HTERT RPE-1 (cell line): Measurements from ENCODE around the gene PLIN3.
"Not testable (repeated sequence)": the region's sequence is repeated elsewhere in the genome, so short reads cannot be mapped to it uniquely, and the experiment has no call there.

Source experiments
- in situ Hi-C: fragments of 300-500 bp; cut with MboI; formaldehyde crosslinking; loops from 4 replicates; pipeline ENCODE4 v1.14.3; 2020; ENCODE audit warnings: low sequenced_read_pairs

PLIN3 gene

GRCh38 chr19:4814625-4815425 lies 52.6 kb downstream of the PLIN3 start:
- in situ Hi-C loops = no loop called here

- in situ Hi-C loops = no loop called here
Observed at GRCh38 chr19:4811328-4812131, 55.9 kb downstream of the PLIN3 start.

GRCh38 chr19:4807188-4807587 lies 60.3 kb downstream of the PLIN3 start:
- in situ Hi-C loops = no loop called here

GRCh38 chr19:4806384-4806783 lies 61.1 kb downstream of the PLIN3 start:
- in situ Hi-C loops = no loop called here

- in situ Hi-C loops = not testable (repeated sequence)
Observed at GRCh38 chr19:4805140-4805539, 62.3 kb downstream of the PLIN3 start.

GRCh38 chr19:4803736-4804695 lies 63.5 kb downstream of the PLIN3 start:
- in situ Hi-C loops = no loop called here

GRCh38 chr19:4802711-4803110 lies 64.8 kb downstream of the PLIN3 start:
- in situ Hi-C loops = no loop called here

GRCh38 chr19:4801085-4801619 lies 66.3 kb downstream of the PLIN3 start:
- in situ Hi-C loops = no loop called here

GRCh38 chr19:4800591-4801081 lies 66.8 kb downstream of the PLIN3 start:
- in situ Hi-C loops = no loop called here

- in situ Hi-C loops = no loop called here
Observed at GRCh38 chr19:4795400-4795799, 72.1 kb downstream of the PLIN3 start.

- in situ Hi-C loops = no loop called here
Observed at GRCh38 chr19:4794971-4795370, 72.5 kb downstream of the PLIN3 start.

- in situ Hi-C loops = not testable (repeated sequence)
Observed at GRCh38 chr19:4793278-4793677, 74.2 kb downstream of the PLIN3 start.

- in situ Hi-C loops = not testable (repeated sequence)
Observed at GRCh38 chr19:4792866-4793195, 74.6 kb downstream of the PLIN3 start.

- in situ Hi-C loops = not testable (repeated sequence)
Observed at GRCh38 chr19:4792019-4792865, 75.2 kb downstream of the PLIN3 start.

- in situ Hi-C loops = no loop called here
Observed at GRCh38 chr19:4791183-4792018, 76.1 kb downstream of the PLIN3 start, which contains the start of gene FEM1A. FEM1A (plus strand) TSS chr19:4791734; CDS start chr19:4791855, 121 bp downstream.
